K562 (cell line): ENCODE measurements around the gene ESPL1. TPM values are rescaled to one million over a fixed set of nuclear protein-coding genes. Genes with fewer than 3 reads are reported as not detected.

Experiments
- ATAC-seq: fragments of 200-7000 bp; cut with Tn5 transposase; 3 replicates; pipeline ENCODE4 v1.9.1; 2020; ENCODE audit warnings: moderate library complexity
- BruUV-seq: library from RNA; stranded (reverse); fragments of 400-500 nt; replicated peaks from 2 replicates; lab custom pipeline; 2021; lab: Mats Ljungman, UMichigan
- CTCF ChIA-PET: fragments of 300-600 bp; formaldehyde crosslinking; extraction: SDS; loops from one replicate; lab custom pipeline; 2021; ENCODE audit warnings: low intra/inter-chr PET ratio; lab: Yijun Ruan, JAX
- POLR2A ChIA-PET: fragments of 300-600, 350-650 bp; sonication (Branson Sonifier 250); formaldehyde crosslinking; extraction: SDS; loops from one replicate; lab custom pipeline; 2021; ENCODE audit warnings: antibody characterized with exemption, inconsistent platforms; lab: Yijun Ruan, JAX
- DNase-seq, 4 experiments: peaks; one replicate each; pipeline versions ENCODE4 v3.0.0 to v3.0.0-alpha.2; 2011 to 2018; ENCODE audit warnings: low spot score in 3 of 4, mixed read lengths in 3 of 4; ENCODE audit errors: extremely low read depth in 1 of 4
- FAIRE-seq: peaks from 2 replicates; lab custom pipeline; 2011; peaks lifted over from hg19 to GRCh38; lab: Jason Lieb, UNC
- H2AFZ ChIP-seq: 2 replicates; pipeline ENCODE4 v1.6.0; 2011; ENCODE audit warnings: low read depth, low read length, control low read depth, inconsistent platforms
- H3K27ac ChIP-seq: fragments of 200-600 bp; 3 replicates; pipeline ENCODE4 v1.8.0; 2011; ENCODE audit warnings: low read depth, mild to moderate bottlenecking, control low read depth, inconsistent platforms, low read length, moderate library complexity, mixed read lengths; ENCODE audit errors: extremely low read depth
- H3K27me3 ChIP-seq, 2 experiments: fragments of 300-600 bp in 1 of 2; 2 replicates in 1 of 2; 3 replicates in 1 of 2; pipeline versions ENCODE4 v1.6.0 to v1.8.0; 2011; ENCODE audit warnings: inconsistent platforms in 2 of 2, low read length in 2 of 2, mild to moderate bottlenecking in 1 of 2, mixed read lengths in 1 of 2, moderate library complexity in 1 of 2; ENCODE audit not compliant: control insufficient read depth in 2 of 2, insufficient read depth in 2 of 2
- H3K36me3 ChIP-seq: fragments of 300-600 bp; 3 replicates; pipeline ENCODE4 v1.8.0; 2011; ENCODE audit warnings: mild to moderate bottlenecking, low read length, inconsistent platforms; ENCODE audit not compliant: control insufficient read depth, insufficient read depth
- H3K4me1 ChIP-seq, 2 experiments: fragments of 200-600 bp in 1 of 2; replicated peaks in 1 of 2; 2 replicates in 1 of 2; 3 replicates in 1 of 2; pipeline versions ENCODE4 v1.5.1 to v1.8.0; 2011; ENCODE audit warnings: inconsistent platforms in 2 of 2, low read length in 2 of 2, mild to moderate bottlenecking in 1 of 2, mixed read lengths in 1 of 2, moderate library complexity in 1 of 2; ENCODE audit not compliant: control insufficient read depth in 2 of 2, insufficient read depth in 2 of 2
- H3K4me2 ChIP-seq: 2 replicates; pipeline ENCODE4 v1.6.1; 2011; ENCODE audit warnings: low read length, control low read depth, inconsistent platforms, mixed read lengths; ENCODE audit not compliant: insufficient read depth
- H3K4me3 ChIP-seq: fragments of 200-600 bp; sonication (generic), shearing (Covaris generic); 2 replicates; pipeline ENCODE4 v1.5.1; 2016; ENCODE audit warnings: control low read depth, inconsistent platforms
- H3K79me2 ChIP-seq: fragments of 200-600 bp; 3 replicates; pipeline ENCODE4 v1.8.0; 2011; ENCODE audit warnings: low read length, inconsistent platforms; ENCODE audit not compliant: control insufficient read depth, insufficient read depth
- H3K9ac ChIP-seq, 2 experiments: 2 replicates each; pipeline versions ENCODE4 v1.6.0 to v1.6.1; 2011; ENCODE audit warnings: low read depth in 2 of 2, low read length in 2 of 2, control low read depth in 1 of 2, inconsistent platforms in 1 of 2, mild to moderate bottlenecking in 1 of 2, mixed read lengths in 1 of 2; ENCODE audit not compliant: insufficient read depth in 1 of 2
- H3K9me1 ChIP-seq: one replicate; pipeline ENCODE4 v1.6.0; 2011; ENCODE audit warnings: inconsistent platforms, mild to moderate bottlenecking, low read length, moderate library complexity; ENCODE audit not compliant: control insufficient read depth, insufficient read depth
- H3K9me3 ChIP-seq: replicated peaks from 2 replicates; pipeline ENCODE4 v1.5.1; 2011; ENCODE audit warnings: low read depth, low read length, inconsistent platforms; ENCODE audit not compliant: control insufficient read depth, insufficient read depth
- H4K20me1 ChIP-seq: replicated peaks from 2 replicates; pipeline ENCODE4 v1.6.1; 2011; ENCODE audit warnings: low read length, inconsistent platforms, mixed read lengths; ENCODE audit not compliant: control insufficient read depth, insufficient read depth
- ARNT ChIP-seq, 2 experiments: fragments of 450-650 bp; IDR thresholded peaks; 2 replicates each; pipeline ENCODE4 v1.6.1; 2016; ENCODE audit warnings: mild to moderate bottlenecking in 1 of 2
- ATF3 ChIP-seq, 2 experiments: fragments of 450-650 bp in 1 of 2; sonication (generic) in 1 of 2; formaldehyde crosslinking in 1 of 2; IDR thresholded peaks in 1 of 2; conservative IDR thresholded peaks in 1 of 2; 2 replicates each; pipeline versions ENCODE4 v1.6.1 to v1.8.1; 2016 to 2023; ENCODE audit warnings: mild to moderate bottlenecking in 2 of 2, moderate library complexity in 2 of 2, inconsistent platforms in 1 of 2, missing genetic modification reagents in 1 of 2
- BCLAF1 ChIP-seq, 2 experiments: fragments of 450-650 bp in 1 of 2; IDR thresholded peaks; 2 replicates each; pipeline ENCODE4 v1.6.1; 2011 to 2017; ENCODE audit warnings: low read depth in 2 of 2, antibody characterized with exemption in 1 of 2, borderline replicate concordance in 1 of 2, low read length in 1 of 2, mild to moderate bottlenecking in 1 of 2, mixed read lengths in 1 of 2; ENCODE audit not compliant: control insufficient read depth in 1 of 2
- CAMTA2 ChIP-seq: fragments of 250-450 bp; sonication (Bioruptor Pico); conservative IDR thresholded peaks from 2 replicates; pipeline ENCODE4 v1.5.1; 2022
- CTBP1 ChIP-seq: fragments of 450-650 bp; IDR thresholded peaks from 2 replicates; pipeline ENCODE4 v1.6.1; 2016; ENCODE audit warnings: borderline replicate concordance
- KLF10 ChIP-seq: fragments of 250-450 bp; sonication (Bioruptor Pico); IDR thresholded peaks from 2 replicates; pipeline ENCODE4 v1.6.1; 2021; ENCODE audit warnings: matching md5 sums
- MAFK ChIP-seq: IDR thresholded peaks from 2 replicates; pipeline ENCODE4 v1.6.1; 2011; ENCODE audit warnings: low read length, improper control_type of control experiment
- POLR2G ChIP-seq: fragments of 200-400 bp; formaldehyde crosslinking; IDR thresholded peaks from 2 replicates; pipeline ENCODE4 v1.6.1; 2017; ENCODE audit warnings: low read depth, mild to moderate bottlenecking, antibody characterized with exemption, low read length, moderate library complexity
- SMARCA4 ChIP-seq: fragments of 450-650 bp; IDR thresholded peaks from 2 replicates; pipeline ENCODE4 v1.6.1; 2016
- TFAM ChIP-seq: fragments of 250-450 bp; sonication (Bioruptor Pico); conservative IDR thresholded peaks from 2 replicates; pipeline ENCODE4 v1.5.0; 2021; ENCODE audit warnings: mild to moderate bottlenecking, moderate library complexity
- ZNF668 ChIP-seq: fragments of 250-450 bp; sonication (Bioruptor Pico); IDR thresholded peaks from 2 replicates; pipeline ENCODE4 v1.8.0; 2022; ENCODE audit warnings: mild to moderate bottlenecking, inconsistent platforms
- WGBS: fragments of 100-300 bp; shearing (Covaris generic); methylation state at CpG from one replicate; pipeline ENCODE4 v1.1.6; 2016; ENCODE audit warnings: low coverage, mixed read lengths; ENCODE audit not compliant: insufficient coverage; ENCODE audit errors: missing lambda C conversion rate; 5-methylcytosine and 5-hydroxymethylcytosine counted together
- in situ Hi-C: fragments of 300-500 bp; cut with MboI; formaldehyde crosslinking; loops from 4 replicates; pipeline ENCODE4 v1.15.0; 2018; ENCODE audit warnings: inconsistent platforms, mixed read lengths
- intact Hi-C: fragments of 100-400 bp; cut with micrococcal nuclease; formaldehyde crosslinking; loops from 2 replicates; pipeline ENCODE4 v1.14.2; 2022
- polyA plus RNA-seq, 8 experiments: library from polyadenylated mRNA; depleted of rRNA in 4 of 8; stranded (reverse) in 5 of 8; unstranded in 3 of 8; fragments of >200 nt; fragmentation: Nextera tagmentation in 2 of 8; fragmentation: Illumina TruSeq in 1 of 8; extraction: Ambion mirVana in 2 of 8; extraction: Trizol in 1 of 8; gene quantifications; 2 replicates each; pipeline versions ENCODE4 v1.2.1 to v1.2.3, GENCODE V29; 2011 to 2014; ENCODE audit warnings: inconsistent platforms in 1 of 8, missing spikeins in 1 of 8
- total RNA-seq, 7 experiments: library from RNA; depleted of rRNA in 6 of 7; stranded (reverse); fragments of >200 nt in 6 of 7; fragmentation: Illumina TruSeq in 2 of 7; extraction: Trizol in 2 of 7; gene quantifications; 2 replicates each; pipeline versions ENCODE4 v1.2.1 to v1.2.3, GENCODE V29; 2011 to 2021; ENCODE audit warnings: low replicate concordance in 1 of 7

ESPL1 gene
- total and polyA plus RNA-seq, 9 of the 15 experiments (the other 6 are each of a cell fraction or from before 2014, with no cell fraction given), result 1.2 to 55.0 (median 18.7) TPM

- H2AFZ ChIP-seq, result no peak overlapping the region
- peaks cover 79% of the 10 kb centered on the region for H3K36me3 ChIP-seq
- in situ Hi-C loops (no loop called here), intact Hi-C loops (no loop called here)
- 92% methylated on average over 10 of the region's 11 CpGs for WGBS
- TF ChIP-seq SMARCA4 (no peak), POLR2G (peak; percentile 37; the same call in 1 of the 2 replicates), MAFK (no peak), ZNF668 (CRISPR knock-in tag) (no peak)
- H3K9me1 ChIP-seq, result no peaks in the 10 kb centered on the region
- no peaks in the 10 kb centered on the region for H3K27me3 ChIP-seq
- H3K4me1 ChIP-seq, result no peaks in the 10 kb centered on the region
- no peaks in the 10 kb centered on the region; the same call in 1 of the 2 replicates for H4K20me1 ChIP-seq
- peak overlapping the region in 1 of 2 experiments; percentile 62; a peak in 2 of 4 replicates for H3K9ac ChIP-seq
- no peak for FAIRE-seq
- no peak for ATAC-seq
- ChIA-PET CTCF (interaction anchor here (0.5 kb wide), 1 partner anchor 159 kb away, joined by 3 read pairs; no protein-coding TSS in a partner anchor), POLR2A (interaction anchor here (0.6 to 1.4 kb wide), 4 partner anchors 9 to 19 kb away, joined by 3 to 4 read pairs (median 3); partner anchors contain the start of gene PFDN5)
- H3K79me2 ChIP-seq, result peaks cover 2% of the 10 kb centered on the region; the same call in 1 of the 3 replicates
- no peak for DNase-seq
- no peak overlapping the region for H3K4me3 ChIP-seq
- H3K9me3 ChIP-seq, result no peaks in the 10 kb centered on the region
- no peak overlapping the region for H3K27ac ChIP-seq
- H3K4me2 ChIP-seq, result no peak overlapping the region
- BruUV-seq, result no TSS peak
These were observed 8.4 kb downstream of the ESPL1 start for GRCh38 chr12:53276511-53276910.

- Histone ChIP-seq H3K9me3 (no peaks in the 10 kb centered on the region), H3K27me3 (no peaks in the 10 kb centered on the region), H3K9me1 (no peaks in the 10 kb centered on the region), H2AFZ (no peak overlapping the region), H3K4me3 (no peak overlapping the region), H3K4me2 (no peak overlapping the region), H3K79me2 (no peaks in the 10 kb centered on the region), H3K4me1 (no peaks in the 10 kb centered on the region), H3K27ac (no peak overlapping the region), H3K36me3 (peaks cover 82% of the 10 kb centered on the region), H3K9ac (no peak overlapping the region), H4K20me1 (no peaks in the 10 kb centered on the region; the same call in 1 of the 2 replicates)
- ATAC-seq (no peak), FAIRE-seq (no peak), DNase-seq (no peak)
- ChIA-PET CTCF (no interaction called here), POLR2A (interaction anchor here (0.7 to 3.2 kb wide), 5 partner anchors 9 to 35 kb away, joined by 3 to 22 read pairs (median 4); partner anchors contain the start of genes ESPL1 and PFDN5)
- in situ Hi-C loops, result no loop called here
- intact Hi-C loops, result no loop called here
- no TSS peak for BruUV-seq
- WGBS, result 95% methylated on average over 9 of the region's 9 CpGs
- no peak for TF ChIP-seq BCLAF1 (IDR thresholded peaks at IDR 0.05; ENCODE audit: borderline replicate concordance in 1 of 2, control insufficient read depth in 1 of 2, low read depth in 2 of 2, low read length in 1 of 2)
- TF ChIP-seq CAMTA2 (CRISPR knock-in tag), result no peak
- TF ChIP-seq TFAM (CRISPR knock-in tag), result no peak
- no peak for TF ChIP-seq ATF3 (IDR thresholded peaks at IDR 0.05)
- no peak for TF ChIP-seq ATF3 (CRISPR knock-in tag; conservative IDR thresholded peaks at IDR 0.05)
- TF ChIP-seq ARNT (IDR thresholded peaks at IDR 0.05), result no peak
- TF ChIP-seq KLF10, result no peak
- TF ChIP-seq CTBP1, result no peak
These were observed 9.9 kb downstream of the ESPL1 start for GRCh38 chr12:53277981-53278380.
